Large intestine (tissue), 12 donors: ENCODE data around the gene HES1. TPM values are rescaled to one million over a fixed set of nuclear protein-coding genes. Genes with fewer than 3 reads are reported as not detected.
"Not testable (repeated sequence)": the region's sequence is repeated elsewhere in the genome, so short reads cannot be mapped to it uniquely, and the experiment has no call there.

Experiments used
- DNase-seq, 2 donors: peaks; one replicate each; pipeline versions ENCODE4 v3.0.0 to v3.0.0-alpha.2; 2013
- H3K27ac ChIP-seq: one replicate; pipeline ENCODE4 v1.5.1; 2013; ENCODE audit warnings: low read length
- H3K27me3 ChIP-seq: 2 replicates; pipeline ENCODE4 v1.6.1; 2013; ENCODE audit warnings: low read length; ENCODE audit not compliant: control insufficient read depth, insufficient read depth
- H3K36me3 ChIP-seq: 2 replicates; pipeline ENCODE4 v1.6.1; 2013; ENCODE audit warnings: low read length; ENCODE audit not compliant: control insufficient read depth, insufficient read depth
- H3K4me1 ChIP-seq: one replicate; pipeline ENCODE4 v1.6.1; 2013; ENCODE audit warnings: low read length; ENCODE audit not compliant: control insufficient read depth, insufficient read depth
- H3K4me3 ChIP-seq: one replicate; pipeline ENCODE4 v1.5.1; 2013; ENCODE audit warnings: low read length
- H3K9me3 ChIP-seq: one replicate; pipeline ENCODE4 v1.6.1; 2013; ENCODE audit warnings: mild to moderate bottlenecking, low read depth, low read length, moderate library complexity; ENCODE audit not compliant: control insufficient read depth
- WGBS: methylation state at CpG from one replicate; pipeline ENCODE4 v1.1.5; 2013; ENCODE audit warnings: low lambda C conversion rate; ENCODE audit not compliant: insufficient coverage; 5-methylcytosine and 5-hydroxymethylcytosine counted together
- long read RNA-seq, 11 donors: transcript quantifications; one replicate each; lab custom pipeline, GENCODE V29; 2026
- polyA plus RNA-seq: library from polyadenylated mRNA; unstranded; fragments of 120-200 nt; gene quantifications from one replicate; pipeline ENCODE4 v1.2.1, GENCODE V29; 2013

HES1 gene, protein sequence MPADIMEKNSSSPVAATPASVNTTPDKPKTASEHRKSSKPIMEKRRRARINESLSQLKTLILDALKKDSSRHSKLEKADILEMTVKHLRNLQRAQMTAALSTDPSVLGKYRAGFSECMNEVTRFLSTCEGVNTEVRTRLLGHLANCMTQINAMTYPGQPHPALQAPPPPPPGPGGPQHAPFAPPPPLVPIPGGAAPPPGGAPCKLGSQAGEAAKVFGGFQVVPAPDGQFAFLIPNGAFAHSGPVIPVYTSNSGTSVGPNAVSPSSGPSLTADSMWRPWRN
- 53.9 TPM for polyA plus RNA-seq
- long read RNA-seq, donor 1, transcript HES1-201 (4 exons, 1,578 nt) = major isoform, 19 of 30 reads
- long read RNA-seq, donor 1, partial matches to known transcripts = 8 of 30 reads
- long read RNA-seq, donor 1, other reads (novel, unspliced or antisense) = 0 of 30 reads
- long read RNA-seq, donor 2, transcript HES1-201 (4 exons, 1,578 nt) = major isoform, 27 of 58 reads
- long read RNA-seq, donor 2, partial matches to known transcripts = 27 of 58 reads
- long read RNA-seq, donor 2, other reads (novel, unspliced or antisense) = 0 of 58 reads
- long read RNA-seq, donor 3 = 0 reads
- long read RNA-seq, donor 4, transcript HES1-201 (4 exons, 1,578 nt) = major isoform, 5 of 13 reads
- long read RNA-seq, donor 4, partial matches to known transcripts = 5 of 13 reads
- long read RNA-seq, donor 4, other reads (novel, unspliced or antisense) = 0 of 13 reads
- long read RNA-seq, donor 5, transcript HES1-201 (4 exons, 1,578 nt) = major isoform, 21 of 34 reads
- long read RNA-seq, donor 5, partial matches to known transcripts = 12 of 34 reads
- long read RNA-seq, donor 5, other reads (novel, unspliced or antisense) = 0 of 34 reads
- long read RNA-seq, donor 6, transcript HES1-201 (4 exons, 1,578 nt) = major isoform, 45 of 82 reads
- long read RNA-seq, donor 6, partial matches to known transcripts = 35 of 82 reads
- long read RNA-seq, donor 6, other reads (novel, unspliced or antisense) = 0 of 82 reads
- long read RNA-seq, donor 7, transcript HES1-201 (4 exons, 1,578 nt) = major isoform, 25 of 56 reads
- long read RNA-seq, donor 7, transcript HES1-202 (2 exons, 1,009 nt) = minor isoform, 5 of 56 reads
- long read RNA-seq, donor 7, partial matches to known transcripts = 26 of 56 reads
- long read RNA-seq, donor 7, other reads (novel, unspliced or antisense) = 0 of 56 reads
- long read RNA-seq, donor 8, transcript HES1-202 (2 exons, 1,009 nt) = minor isoform, 8 of 44 reads
- long read RNA-seq, donor 8, transcript HES1-201 (4 exons, 1,578 nt) = major isoform, 36 of 44 reads
- long read RNA-seq, donor 8, partial matches to known transcripts = 0 of 44 reads
- long read RNA-seq, donor 8, other reads (novel, unspliced or antisense) = 0 of 44 reads
- long read RNA-seq, donor 9, transcript HES1-201 (4 exons, 1,578 nt) = major isoform, 21 of 47 reads
- long read RNA-seq, donor 9, transcript HES1-202 (2 exons, 1,009 nt) = minor isoform, 7 of 47 reads
- long read RNA-seq, donor 9, partial matches to known transcripts = 19 of 47 reads
- long read RNA-seq, donor 9, other reads (novel, unspliced or antisense) = 0 of 47 reads
- long read RNA-seq, donor 10, transcript HES1-201 (4 exons, 1,578 nt) = major isoform, 33 of 67 reads
- long read RNA-seq, donor 10, partial matches to known transcripts = 30 of 67 reads
- long read RNA-seq, donor 10, other reads (novel, unspliced or antisense) = 0 of 67 reads
- long read RNA-seq, donor 11, transcript HES1-201 (4 exons, 1,578 nt) = major isoform, 36 of 61 reads
- long read RNA-seq, donor 11, partial matches to known transcripts = 22 of 61 reads
- long read RNA-seq, donor 11, other reads (novel, unspliced or antisense) = 0 of 61 reads

DNA sequence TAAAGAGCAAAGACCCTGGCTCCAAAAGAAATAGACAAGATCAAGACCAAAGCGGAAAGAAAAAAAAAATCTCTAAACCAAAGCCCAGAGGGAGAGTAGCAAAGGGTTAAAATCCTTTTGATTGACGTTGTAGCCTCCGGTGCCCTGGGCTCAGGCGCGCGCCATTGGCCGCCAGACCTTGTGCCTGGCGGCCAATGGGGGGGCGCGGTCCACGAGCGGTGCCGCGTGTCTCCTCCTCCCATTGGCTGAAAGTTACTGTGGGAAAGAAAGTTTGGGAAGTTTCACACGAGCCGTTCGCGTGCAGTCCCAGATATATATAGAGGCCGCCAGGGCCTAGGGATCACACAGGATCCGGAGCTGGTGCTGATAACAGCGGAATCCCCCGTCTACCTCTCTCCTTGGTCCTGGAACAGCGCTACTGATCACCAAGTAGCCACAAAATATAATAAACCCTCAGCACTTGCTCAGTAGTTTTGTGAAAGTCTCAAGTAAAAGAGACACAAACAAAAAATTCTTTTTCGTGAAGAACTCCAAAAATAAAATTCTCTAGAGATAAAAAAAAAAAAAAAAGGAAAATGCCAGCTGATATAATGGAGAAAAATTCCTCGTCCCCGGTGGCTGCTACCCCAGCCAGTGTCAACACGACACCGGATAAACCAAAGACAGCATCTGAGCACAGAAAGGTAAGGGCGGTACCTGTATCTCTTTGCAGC lies at the start of gene HES1:
TSS of gene HES1 (plus strand) at position 343 of the 713 bp plus-strand sequence. CDS start at position 576, 233 bp downstream.
- H3K4me1 ChIP-seq = peaks cover 47% of the 10 kb centered on the region
- WGBS = no CpG with 5 or more reads among the region's 29 CpGs

DNA sequence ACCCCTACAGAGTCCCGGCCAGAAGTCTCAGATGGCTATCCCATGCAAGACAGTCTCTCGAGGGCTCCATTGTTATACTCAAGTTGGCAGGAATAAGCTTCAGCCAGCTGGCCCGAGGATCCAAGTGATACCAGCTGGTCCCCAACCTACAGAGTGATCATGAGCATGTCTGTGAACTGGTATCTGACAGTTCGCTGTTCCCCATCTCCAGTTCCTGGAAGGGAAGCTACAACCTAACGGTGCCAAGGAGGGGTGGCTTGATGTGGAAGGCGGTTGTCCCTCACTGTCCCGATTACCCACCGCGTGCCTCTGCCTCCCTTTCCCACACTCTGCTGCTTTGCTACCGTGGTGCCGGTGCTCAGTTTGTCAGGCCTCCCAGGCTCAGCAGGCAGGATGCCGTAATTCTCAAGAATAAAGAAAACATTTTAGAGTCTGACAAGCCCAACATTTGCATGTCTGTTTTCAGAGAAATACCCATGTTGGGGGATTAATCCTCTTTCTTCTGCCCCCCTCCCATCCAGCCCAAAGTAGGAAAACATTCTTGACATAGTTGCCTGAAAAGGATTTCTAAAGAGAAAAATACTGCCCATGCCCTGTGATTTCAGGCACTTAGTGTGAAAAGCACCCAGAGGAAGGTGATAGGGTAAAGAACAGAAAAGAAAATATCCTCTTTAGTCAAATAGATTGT lies 49.4 kb upstream of the HES1 start:
- no peak for DNase-seq
- no CpG with 5 or more reads among the region's 12 CpGs for WGBS
- Histone ChIP-seq H3K36me3 (no peaks in the 10 kb centered on the region), H3K4me3 (no peak overlapping the region), H3K27ac (no peak overlapping the region), H3K4me1 (peaks cover 20% of the 10 kb centered on the region), H3K9me3 (no peaks in the 10 kb centered on the region), H3K27me3 (no peaks in the 10 kb centered on the region)

More for the DNA sequence above, at the start of gene HES1:
- Histone ChIP-seq H3K36me3 (peaks cover 9% of the 10 kb centered on the region), H3K4me3 (peak within 1 kb of the TSS; percentile 92), H3K27ac (peak within 1 kb of the TSS; percentile 96), H3K9me3 (no peaks in the 10 kb centered on the region), H3K27me3 (no peaks in the 10 kb centered on the region)
- DNase-seq = peak; percentile 97 to 99

DNA sequence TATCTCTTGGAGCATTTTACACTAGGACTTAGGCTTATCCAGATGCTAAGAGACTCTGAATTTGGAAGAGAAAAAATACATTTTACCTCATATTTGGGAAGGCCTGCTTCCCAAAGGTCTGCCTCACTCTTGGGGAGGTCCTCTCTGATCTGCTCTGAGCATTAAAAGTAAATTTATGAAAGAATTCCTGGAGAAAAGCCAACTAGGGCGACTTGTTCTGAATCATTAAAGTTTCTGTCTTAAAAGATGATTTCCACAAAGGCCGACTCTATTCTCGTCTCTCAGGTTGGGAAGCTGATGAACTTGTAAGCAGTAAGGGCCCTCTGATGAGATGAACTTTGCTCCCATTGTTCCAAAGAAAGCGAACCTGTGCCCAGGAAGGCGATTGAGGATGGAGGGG lies 48.7 kb upstream of the HES1 start:
- H3K27me3 ChIP-seq = no peaks in the 10 kb centered on the region
- no CpG with 5 or more reads among the region's 5 CpGs for WGBS
- no peaks in the 10 kb centered on the region for H3K9me3 ChIP-seq
- no peak overlapping the region for H3K4me3 ChIP-seq
- H3K27ac ChIP-seq = no peak overlapping the region
- no peaks in the 10 kb centered on the region for H3K36me3 ChIP-seq
- DNase-seq = no peak
- H3K4me1 ChIP-seq = peaks cover 14% of the 10 kb centered on the region

DNA sequence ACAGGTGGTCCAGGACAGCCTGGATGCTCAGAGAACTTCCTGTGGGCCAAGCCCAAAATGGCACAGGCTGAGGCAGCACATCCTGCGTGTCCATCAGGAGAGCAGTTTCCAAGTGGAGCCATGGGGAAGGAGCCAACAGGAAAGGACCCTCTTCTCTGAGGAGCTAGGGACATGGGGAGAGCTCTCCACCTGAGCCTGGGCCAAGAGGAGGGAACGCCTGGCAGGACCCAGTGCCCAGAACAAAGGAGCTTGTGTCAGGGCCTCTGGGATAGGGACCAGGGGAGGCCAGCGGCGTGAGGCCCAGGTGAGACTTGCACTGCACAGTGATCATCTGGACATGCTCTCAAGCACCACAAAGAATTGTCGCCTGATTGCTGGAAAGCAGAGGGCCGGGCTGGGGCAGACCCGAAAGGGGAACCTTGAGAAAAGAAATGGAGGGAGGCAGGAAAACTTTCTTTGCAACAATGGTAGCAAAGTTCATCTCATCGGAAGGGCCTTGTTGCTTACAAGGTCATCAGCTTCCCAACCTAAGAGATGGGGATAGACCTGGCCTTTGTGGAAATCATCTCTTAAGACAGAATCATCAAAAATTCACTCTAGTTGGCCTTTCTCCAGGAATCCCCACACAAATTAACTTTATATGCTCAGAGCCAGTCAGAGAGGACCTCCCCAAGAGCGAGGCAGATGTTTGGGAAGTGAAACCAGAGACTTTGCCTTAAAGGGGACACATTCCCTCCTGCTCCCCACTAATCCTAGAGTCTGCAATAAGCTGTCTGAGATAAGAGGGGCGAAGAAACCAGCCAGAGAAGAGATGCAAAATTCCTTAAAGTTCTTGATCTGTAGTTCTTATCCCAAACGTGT lies 47.7 kb upstream of the HES1 start:
- Histone ChIP-seq H3K4me3 (no peak overlapping the region), H3K27ac (no peak overlapping the region), H3K27me3 (no peaks in the 10 kb centered on the region), H3K36me3 (no peaks in the 10 kb centered on the region), H3K4me1 (peaks cover 6% of the 10 kb centered on the region), H3K9me3 (no peaks in the 10 kb centered on the region)
- DNase-seq = no peak
- WGBS = 100% methylated on average over 1 of the region's 11 CpGs

DNA sequence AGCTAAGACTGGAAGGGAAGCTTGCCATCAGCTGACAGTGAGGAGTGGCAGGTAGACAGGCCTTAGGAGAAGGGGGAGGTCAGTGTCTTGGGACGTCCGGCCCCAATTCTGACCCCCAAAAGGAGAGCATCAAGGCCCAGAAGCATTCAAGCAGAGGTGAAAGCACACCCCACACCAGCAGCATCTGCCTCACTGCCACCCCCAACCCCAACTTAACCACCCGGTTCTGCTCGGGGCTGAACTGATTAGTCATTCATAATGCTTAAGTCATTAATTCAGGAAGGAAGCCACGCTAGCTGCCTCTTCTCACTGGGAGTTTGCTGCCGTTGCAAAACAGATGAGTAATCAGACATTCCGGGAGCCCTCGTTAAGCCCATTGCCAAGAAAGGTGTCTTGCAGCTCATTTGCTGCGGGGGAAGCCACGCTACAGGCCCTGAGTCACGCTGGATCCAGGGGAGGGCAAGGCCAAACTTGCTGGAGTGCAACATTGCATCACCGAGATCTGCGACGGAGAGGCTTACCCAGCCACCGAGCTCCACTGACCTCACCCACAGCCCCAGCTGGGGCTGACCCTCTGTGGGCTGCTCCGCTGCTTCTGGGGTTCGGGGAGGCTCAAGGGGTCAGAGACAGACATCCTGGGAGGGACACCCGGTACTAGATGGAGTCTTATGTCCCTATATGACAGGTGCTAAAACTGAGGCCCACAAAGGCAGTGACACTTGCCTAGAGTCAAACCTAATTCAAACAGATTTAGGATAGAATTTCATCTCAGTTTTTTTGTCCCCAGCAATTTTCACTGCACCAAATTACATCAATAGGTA lies 46.4 kb upstream of the HES1 start:
- H3K27me3 ChIP-seq = no peaks in the 10 kb centered on the region
- WGBS = 100% methylated on average over 1 of the region's 18 CpGs

DNA sequence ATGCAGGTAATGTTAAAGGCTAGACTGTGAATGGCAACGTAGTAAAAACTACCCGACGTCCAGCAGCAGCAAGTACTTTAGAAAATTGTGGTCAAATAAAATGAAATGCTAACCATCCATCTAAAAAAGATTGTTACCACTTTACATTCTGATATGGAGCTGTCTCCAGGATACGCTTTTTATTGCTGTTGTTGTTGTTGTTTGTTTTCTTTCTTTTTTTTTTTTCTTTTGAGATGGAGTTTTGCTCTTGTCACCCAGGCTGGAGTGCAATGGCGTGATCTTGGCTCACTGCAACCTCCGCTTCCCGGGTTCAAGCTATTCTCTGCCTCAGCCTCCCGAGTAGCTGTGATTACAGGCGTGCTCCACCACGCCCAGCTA lies 45.8 kb upstream of the HES1 start:
- not testable (repeated sequence) for H3K36me3 ChIP-seq, H3K27ac ChIP-seq, H3K4me3 ChIP-seq, H3K4me1 ChIP-seq, DNase-seq, H3K9me3 ChIP-seq, H3K27me3 ChIP-seq
- WGBS = 100% methylated on average over 1 of the region's 10 CpGs

More for the DNA sequence above, 46.4 kb upstream of the HES1 start:
- Histone ChIP-seq H3K27ac (no peak overlapping the region), H3K9me3 (no peaks in the 10 kb centered on the region), H3K36me3 (no peaks in the 10 kb centered on the region), H3K4me3 (no peak overlapping the region), H3K4me1 (peaks cover 5% of the 10 kb centered on the region)
- DNase-seq = no peak

DNA sequence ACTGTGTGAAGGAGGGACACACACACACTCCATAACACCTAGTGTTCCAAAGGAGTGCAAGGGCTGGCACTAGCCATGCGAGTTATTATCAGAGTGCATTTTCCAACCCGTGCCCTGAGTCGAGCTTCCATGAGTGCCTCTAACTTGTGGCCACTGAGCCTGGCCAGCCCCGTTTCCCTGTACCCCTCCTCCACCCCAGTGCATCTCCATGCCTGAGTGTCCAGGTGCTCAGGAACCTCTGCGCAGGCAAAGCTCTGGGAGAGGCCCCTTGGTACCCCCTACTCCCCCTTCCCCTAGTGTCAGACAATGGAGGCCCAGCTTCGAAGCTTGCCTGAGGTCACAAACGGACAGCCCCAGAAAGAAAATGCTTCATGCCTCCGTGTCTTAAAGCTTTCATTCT lies 45.2 kb upstream of the HES1 start:
- WGBS = no CpG with 5 or more reads among the region's 8 CpGs
- H3K27ac ChIP-seq = no peak overlapping the region
- H3K36me3 ChIP-seq = no peaks in the 10 kb centered on the region

More for the DNA sequence above, 45.2 kb upstream of the HES1 start:
- no peak for DNase-seq
- Histone ChIP-seq H3K4me1 (peaks cover 5% of the 10 kb centered on the region), H3K4me3 (no peak overlapping the region), H3K27me3 (no peaks in the 10 kb centered on the region), H3K9me3 (no peaks in the 10 kb centered on the region)
